Measurements from ENCODE around the gene KRT17.
"Not testable (repeated sequence)": the region's sequence is repeated elsewhere in the genome, so short reads cannot be mapped to it uniquely, and the experiment has no call there.

The KRT17 gene

GRCh38 chr17:41635121-41636097, 11.0 kb upstream of the KRT17 start:
- DNase-seq (ENCODE audit: low read depth in 2 of 2, low spot score in 1 of 2) = no peak

DNA sequence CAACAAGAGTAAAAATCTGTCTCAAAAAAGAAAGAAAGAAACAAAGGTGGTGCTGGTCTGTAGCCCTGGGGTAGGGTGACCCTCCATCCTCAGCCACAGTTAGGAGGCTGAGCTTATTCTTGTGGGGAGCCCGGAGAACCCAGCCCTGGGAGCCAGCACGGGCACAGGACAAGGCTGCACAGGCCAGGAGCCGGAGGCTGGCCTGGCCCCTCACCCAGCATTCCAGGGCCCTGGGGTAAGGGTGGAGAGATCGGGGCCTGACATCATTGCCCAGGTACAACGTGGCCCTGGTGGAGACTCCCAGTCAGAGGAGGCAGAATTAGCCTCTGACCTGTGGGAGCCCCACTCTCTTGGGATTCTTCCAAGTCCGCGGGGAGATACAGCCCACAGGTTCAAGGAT, 10.3 kb upstream of the KRT17 start:
- DNase-seq (ENCODE audit: low read depth in 2 of 2, low spot score in 1 of 2) = no peak

DNA sequence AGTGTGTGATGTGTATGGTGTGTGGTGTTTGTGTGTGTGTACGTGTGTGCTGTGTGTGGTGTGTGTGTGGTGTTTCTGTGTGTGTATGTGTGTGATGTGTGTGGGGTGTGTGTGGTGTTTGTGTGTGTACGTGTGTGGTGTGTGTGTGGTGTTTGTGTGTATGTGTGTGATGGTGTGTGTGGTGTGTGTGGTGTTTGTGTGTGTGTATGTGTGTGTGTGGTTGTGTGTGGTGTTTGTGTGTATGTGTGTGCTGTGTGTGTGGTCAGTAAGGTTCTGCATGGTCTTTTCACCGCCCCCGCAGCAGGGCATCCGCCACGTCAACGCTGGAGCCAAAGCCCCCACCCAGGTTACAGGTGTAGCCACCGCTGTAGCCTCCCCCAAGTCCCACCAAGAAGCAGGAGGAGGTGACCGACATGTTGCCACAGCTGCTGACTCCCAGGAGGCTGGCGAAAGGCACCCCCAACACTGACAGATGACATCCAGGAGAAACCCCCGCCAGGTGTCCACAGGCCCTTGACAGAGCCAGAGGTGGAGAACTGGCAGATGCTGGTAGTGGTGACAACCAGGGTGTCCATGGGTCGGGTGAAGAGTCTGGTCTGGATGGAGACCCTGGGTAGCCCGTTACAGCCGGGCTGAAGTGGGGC, 9.3 kb upstream of the KRT17 start:
- DNase-seq (ENCODE audit: low read depth in 2 of 2, low spot score in 1 of 2) = no peak

GRCh38 chr17:41632482-41633105, 8.2 kb upstream of the KRT17 start:
- no peak for DNase-seq (ENCODE audit: low read depth in 2 of 2, low spot score in 1 of 2)

- no peak for DNase-seq (ENCODE audit: low read depth in 2 of 2, low spot score in 1 of 2)
Observed at GRCh38 chr17:41631898-41632285, 7.5 kb upstream of the KRT17 start.

- no peak for DNase-seq (ENCODE audit: low read depth in 2 of 2, low spot score in 1 of 2)
Observed at GRCh38 chr17:41631025-41631897, 6.9 kb upstream of the KRT17 start.

- DNase-seq (ENCODE audit: low read depth in 2 of 2, low spot score in 1 of 2) = no peak
Observed at GRCh38 chr17:41629826-41630670, 5.7 kb upstream of the KRT17 start.

- DNase-seq (ENCODE audit: low read depth in 2 of 2, low spot score in 1 of 2) = no peak
Observed at GRCh38 chr17:41629316-41629715, 4.9 kb upstream of the KRT17 start.

DNA sequence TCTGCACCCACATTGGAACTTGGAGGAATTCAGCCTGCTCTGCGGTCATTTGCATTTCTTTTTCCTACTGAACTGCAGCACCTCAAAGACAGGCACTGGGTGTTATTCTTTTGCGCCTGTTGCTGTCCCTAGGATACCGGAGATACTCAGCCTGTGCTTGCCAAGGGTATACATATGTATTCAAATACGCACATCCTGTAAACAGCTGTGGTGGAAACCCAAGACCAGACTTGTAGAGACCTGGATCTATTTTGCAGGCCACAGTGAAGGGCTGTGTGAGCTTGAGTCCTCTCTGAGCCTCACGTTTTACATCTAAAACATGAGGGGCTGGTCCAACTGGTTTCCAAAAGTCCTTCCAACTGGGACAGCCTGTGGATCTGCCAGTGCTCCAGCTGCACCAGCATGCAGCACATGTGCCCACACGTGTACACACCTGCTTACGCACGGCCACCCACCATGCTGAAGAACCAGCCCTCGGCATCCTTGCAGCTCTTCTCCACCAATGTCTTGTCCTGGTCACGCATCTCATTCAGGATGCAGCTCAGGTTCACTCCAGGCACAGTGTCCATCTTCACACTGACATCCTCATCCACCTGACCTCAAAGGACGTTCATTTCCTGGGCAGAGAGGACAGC, 4.4 kb upstream of the KRT17 start:
- DNase-seq (ENCODE audit: low read depth in 2 of 2, low spot score in 1 of 2) = not testable (repeated sequence)

DNA sequence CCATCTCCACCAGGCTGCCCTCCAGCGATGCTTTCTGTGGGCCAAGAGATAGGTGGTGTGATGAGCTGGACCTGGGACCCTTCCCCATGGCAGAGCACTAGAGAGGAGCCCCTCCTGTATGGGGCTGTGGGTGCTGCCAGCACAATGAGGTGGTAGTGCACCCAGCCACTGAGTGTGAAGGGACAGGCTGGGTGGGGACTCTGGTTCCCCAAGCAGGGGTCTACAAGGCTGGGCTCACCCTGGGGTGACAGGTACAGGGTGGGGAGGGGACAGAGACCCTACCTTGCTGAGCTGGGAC, 3.6 kb upstream of the KRT17 start:
- DNase-seq (ENCODE audit: low read depth in 2 of 2, low spot score in 1 of 2) = not testable (repeated sequence)

- DNase-seq (ENCODE audit: low read depth in 2 of 2, low spot score in 1 of 2) = no peak
Observed at GRCh38 chr17:41627316-41628072, 3.1 kb upstream of the KRT17 start.

DNA sequence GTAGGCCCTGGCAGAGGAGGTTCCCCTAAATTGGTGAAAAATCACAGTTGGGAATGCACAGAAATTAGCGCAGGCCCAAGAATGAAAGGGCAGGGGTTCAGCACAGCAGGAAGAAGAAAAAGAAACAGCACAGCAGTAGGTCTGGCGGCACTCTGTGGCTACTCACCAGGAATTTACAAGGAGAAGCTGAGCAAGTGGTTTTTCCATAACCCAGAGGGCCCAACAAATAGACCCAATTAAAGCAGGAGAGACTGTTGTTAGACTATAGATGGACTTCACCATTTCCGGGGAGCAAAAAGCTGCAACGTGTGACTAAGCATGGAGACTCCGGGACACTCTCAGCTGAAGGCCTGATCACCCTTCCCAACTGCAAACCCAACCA, 2.5 kb upstream of the KRT17 start:
- DNase-seq (ENCODE audit: low read depth in 2 of 2, low spot score in 1 of 2) = not testable (repeated sequence)

DNA sequence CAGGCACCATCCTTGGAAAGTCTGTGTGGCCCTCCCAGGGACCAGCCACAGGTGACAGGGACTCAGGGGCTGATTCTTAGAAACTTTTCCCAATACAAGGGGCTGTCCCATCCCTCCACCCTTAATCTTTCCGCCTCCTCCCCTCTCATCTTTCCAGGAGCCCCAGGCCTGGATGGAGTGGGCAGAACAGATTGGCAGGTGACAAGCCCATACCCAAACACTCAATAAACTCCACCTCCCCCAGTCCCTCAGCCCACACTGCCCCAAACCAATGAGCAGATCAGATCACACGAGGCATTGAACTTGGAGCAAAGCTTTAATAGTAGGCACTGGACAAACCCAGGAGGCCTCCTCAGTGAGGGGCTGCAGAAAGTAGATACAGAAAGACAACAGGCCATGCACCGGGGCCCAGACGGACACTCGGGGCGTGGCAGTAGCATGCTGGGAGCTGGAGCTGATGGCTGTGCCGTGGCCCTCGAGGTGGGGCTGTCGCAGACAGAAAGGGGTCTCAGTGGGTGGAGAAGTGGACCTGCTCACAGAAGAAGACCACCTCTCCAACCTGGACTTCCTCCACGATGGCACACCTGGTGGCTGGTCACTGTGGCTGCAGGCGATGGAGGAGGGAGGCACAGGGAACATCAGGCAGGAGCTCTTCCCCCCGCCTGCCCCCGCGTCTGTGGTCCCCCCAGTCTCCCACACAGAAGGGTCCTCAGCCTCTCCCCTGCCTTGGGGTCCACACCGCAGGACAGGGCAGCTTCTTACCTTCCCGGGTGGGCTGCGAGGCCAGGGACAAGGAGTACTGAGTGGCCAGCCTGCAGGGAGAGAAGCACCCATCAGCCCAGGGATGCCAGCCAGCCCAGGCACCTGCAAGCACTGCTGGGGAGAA, 1.9 kb upstream of the KRT17 start:
- DNase-seq (ENCODE audit: low read depth in 2 of 2, low spot score in 1 of 2) = not testable (repeated sequence)

- no peak for DNase-seq (ENCODE audit: low read depth in 2 of 2, low spot score in 1 of 2)
Observed at GRCh38 chr17:41625602-41626001, 1.2 kb upstream of the KRT17 start.

DNA sequence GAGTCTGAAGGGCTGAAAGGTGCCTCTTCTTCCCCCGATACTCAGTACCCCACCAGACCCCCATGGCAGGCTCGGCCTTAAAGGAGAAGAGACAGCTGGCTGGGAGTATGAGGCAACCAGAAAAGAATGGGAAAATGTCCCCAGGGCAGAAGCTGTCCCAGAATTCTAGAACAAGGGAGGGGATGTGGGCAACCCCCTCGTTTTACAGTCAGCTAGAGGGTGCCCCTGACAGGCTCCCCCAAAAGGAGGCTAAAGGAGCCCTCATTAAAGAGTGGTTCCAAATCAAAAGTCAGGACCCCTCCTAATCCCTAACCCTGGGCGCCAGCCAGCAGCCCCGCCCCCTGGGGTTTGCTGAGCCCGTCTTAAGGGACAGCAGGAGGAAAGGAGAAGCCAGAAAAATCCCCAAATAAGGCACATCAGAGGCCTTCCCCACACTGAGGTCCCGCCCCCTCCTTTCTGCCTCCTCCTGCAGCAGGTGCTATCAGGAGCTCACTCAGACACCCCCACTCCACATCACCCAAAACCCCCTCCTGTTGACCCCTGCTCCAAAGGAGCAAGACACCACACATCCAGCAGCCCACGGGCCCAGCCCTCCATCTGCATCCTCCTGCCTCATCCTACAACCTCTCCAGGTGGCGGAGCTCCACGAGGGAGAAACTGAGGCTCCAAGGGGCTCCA, 1.1 kb downstream of the KRT17 start:
- DNase-seq (ENCODE audit: low read depth in 2 of 2, low spot score in 1 of 2) = not testable (repeated sequence)

DNA sequence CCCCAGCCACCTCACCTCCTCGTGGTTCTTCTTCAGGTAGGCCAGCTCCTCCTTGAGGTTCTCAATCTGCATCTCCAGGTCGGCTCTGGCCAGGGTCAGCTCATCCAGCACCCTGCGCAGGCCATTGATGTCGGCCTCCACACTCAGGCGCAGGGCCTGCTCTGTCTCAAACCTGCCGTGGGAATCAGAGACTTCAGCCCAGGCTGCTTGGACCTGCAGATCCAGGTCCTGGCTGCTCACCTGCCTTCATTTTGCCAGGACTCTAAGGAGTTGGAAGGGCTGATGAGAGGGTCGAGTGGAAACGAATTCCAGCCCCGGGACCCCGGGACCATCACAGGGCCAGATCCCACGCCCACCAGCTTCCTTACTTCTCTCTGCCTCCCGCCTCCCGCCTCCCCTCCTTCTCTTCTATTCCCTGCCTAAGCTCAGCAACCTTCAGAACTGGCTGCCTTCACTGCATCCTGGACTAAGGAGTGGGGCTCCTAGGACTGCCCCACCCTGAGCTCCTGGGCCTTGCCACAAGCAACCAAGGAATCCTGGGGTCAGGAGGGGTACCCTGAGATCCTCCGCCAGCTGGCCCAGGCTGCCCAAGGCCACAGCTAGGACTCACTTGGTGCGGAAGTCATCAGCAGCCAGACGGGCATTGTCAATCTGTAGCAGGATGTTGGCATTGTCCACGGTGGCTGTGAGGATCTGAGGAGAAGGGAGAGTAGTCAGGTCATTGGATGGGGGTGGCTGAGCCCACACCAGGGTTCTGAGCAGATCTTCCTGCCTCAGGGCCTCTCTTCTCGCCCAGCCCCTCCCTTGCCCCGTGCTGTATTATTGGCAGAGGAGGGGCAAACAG, 1.8 kb downstream of the KRT17 start:
- DNase-seq (ENCODE audit: low read depth in 2 of 2, low spot score in 1 of 2) = not testable (repeated sequence)

DNA sequence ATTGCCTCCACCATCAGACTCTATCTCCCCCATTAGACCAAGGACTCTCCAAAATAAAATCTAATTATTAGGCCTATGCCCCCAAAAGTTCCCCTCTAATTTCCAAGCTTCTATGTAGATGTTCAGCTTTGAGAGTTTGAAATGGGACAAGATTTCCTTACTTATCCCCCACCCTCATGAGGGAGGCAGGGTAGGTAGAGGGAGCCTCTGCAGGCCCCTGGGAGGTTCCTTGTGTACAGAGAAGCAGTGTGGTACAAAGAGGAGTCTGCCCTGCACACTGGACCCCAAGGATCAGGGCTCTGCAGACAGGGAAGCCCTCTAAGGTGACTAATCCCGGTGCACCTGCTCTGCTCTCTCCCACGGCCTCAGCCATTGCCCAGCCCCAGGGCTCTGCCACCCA, 2.5 kb downstream of the KRT17 start:
- DNase-seq (ENCODE audit: low read depth in 2 of 2, low spot score in 1 of 2) = no peak
